Activated T-cell treated with anti-CD3 and anti-CD28 coated beads for 4 hours (primary cell): Measurements from ENCODE around the gene EFCAB5.
"Not testable (repeated sequence)": the region's sequence is repeated elsewhere in the genome, so short reads cannot be mapped to it uniquely, and the experiment has no call there.

ENCODE experiments used
- DNase-seq: peaks from one replicate; pipeline ENCODE4 v3.0.0-alpha.2; 2020

EFCAB5 gene

GRCh38 chr17:29936724-29937123 lies 4.7 kb upstream of the EFCAB5 start:
- DNase-seq, result no peak

- no peak for DNase-seq
Observed at GRCh38 chr17:29945281-29945680, 3.8 kb downstream of the EFCAB5 start.

- DNase-seq, result no peak
Observed at GRCh38 chr17:29948448-29949215, 7.2 kb downstream of the EFCAB5 start.

GRCh38 chr17:29949696-29950095 lies 8.3 kb downstream of the EFCAB5 start:
- DNase-seq, result no peak

DNA sequence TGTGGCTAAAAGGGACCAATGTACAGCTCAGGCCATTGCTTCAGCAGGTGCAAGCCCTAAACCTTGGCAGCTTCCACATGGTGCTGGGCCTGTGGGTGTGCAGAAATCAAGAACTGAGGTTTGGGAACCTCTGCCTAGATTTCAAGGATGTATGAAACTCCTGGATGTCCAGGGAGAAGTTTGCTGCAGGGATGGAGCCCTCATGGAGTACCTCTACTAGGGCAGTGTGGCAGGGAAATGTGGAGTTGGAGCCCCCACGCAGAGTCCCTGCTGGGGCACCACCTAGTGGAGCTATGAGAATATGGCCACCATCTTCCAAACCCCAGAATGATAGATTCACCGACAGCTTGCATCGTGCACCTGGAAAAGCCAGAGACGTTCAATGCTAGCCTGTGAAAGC lies 13.0 kb downstream of the EFCAB5 start:
- DNase-seq, result no peak

DNA sequence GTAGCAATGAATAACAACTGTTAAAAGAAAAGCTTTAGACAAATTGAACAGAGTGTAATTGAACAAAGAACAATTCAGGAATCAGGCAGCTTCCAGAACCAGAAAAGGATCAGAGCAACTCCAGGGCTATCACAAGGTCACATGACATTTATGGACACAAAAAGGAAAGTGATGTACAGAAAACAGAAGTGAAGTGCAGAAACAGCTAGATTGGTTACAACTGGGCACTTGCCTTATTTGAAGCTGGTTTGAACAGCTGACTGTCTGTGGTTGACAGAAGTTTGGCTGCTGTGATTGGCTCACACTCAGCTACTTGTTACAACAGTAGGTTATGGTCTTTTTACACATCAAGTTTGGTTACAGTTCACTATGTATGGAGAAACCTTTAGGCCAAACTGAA lies 14.8 kb downstream of the EFCAB5 start:
- no peak for DNase-seq

- DNase-seq, result not testable (repeated sequence)
Observed at GRCh38 chr17:29957488-29957887, 16.1 kb downstream of the EFCAB5 start.

GRCh38 chr17:29958947-29959657 lies 17.7 kb downstream of the EFCAB5 start:
- DNase-seq, result no peak

DNA sequence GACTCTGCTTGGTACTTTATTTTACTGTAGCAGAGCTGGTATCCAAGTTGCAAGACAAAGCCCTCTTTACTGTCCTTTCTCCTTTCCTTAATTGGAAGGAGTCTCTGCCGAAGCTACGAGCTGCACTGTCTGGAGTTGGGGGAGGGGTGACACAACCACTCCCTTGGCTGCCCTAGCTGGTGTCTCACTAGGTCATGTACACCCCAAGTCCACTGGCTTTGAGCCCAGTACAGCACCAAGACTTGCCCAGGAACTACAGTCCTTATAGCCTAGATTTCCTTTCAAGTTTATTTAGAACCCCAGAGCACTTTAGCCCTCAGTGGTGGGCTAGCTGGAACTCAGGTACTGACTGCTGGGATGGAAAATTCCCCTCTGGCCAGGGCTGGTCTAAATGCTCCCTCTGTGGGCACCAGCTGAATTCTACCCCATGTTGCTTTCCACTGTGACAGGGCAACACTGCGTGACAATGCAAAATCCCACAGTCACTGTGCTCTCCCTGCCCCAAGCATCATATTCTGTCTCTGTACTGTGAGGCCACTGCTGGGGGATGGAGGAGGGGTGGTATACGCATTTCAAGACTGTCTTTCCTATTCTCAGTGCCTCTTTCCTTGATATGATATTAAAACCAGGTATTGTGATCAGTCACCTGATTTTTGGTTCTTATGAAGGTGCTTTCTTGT lies 18.4 kb downstream of the EFCAB5 start:
- no peak for DNase-seq

GRCh38 chr17:29962656-29963055 lies 21.2 kb downstream of the EFCAB5 start:
- DNase-seq, result no peak

DNA sequence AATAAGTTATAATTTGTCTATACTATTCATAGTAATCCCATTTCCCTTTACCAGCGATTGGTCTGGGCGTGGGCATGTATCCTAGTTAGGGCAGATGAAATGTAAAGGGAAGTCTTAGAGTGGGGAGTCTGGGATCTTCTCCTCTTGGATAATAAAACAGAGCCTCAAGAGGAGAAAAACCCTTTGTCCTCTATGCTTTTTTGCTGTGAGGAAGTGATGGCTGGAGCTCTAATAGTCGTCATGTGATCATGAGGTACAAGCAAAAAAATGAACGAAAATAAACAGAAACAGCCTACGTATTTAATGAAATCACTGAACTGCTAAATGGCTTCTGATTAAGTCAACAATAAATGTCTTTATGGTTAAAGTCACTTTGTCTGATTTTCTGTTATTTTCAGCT lies 26.8 kb downstream of the EFCAB5 start:
- DNase-seq, result no peak

DNA sequence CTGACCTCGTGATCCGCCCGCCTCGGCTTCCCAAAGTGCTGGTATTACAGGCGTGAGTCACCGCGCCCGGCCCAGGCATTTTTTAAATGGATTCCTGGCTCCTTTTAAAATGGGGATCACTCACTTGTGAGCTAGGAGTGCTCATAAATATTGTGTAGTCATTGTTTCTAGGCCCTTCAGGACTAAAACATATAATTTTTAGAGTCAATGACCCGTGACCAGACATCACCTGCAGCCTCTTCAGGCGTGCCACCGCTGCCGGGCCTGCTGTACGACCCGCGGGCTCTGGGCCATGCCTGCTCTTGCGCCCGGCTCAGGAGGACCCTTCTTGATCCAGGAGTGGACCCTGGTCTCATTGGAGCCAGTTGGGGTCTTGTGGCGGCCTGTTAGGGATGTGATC lies 30.8 kb downstream of the EFCAB5 start:
- no peak for DNase-seq

DNA sequence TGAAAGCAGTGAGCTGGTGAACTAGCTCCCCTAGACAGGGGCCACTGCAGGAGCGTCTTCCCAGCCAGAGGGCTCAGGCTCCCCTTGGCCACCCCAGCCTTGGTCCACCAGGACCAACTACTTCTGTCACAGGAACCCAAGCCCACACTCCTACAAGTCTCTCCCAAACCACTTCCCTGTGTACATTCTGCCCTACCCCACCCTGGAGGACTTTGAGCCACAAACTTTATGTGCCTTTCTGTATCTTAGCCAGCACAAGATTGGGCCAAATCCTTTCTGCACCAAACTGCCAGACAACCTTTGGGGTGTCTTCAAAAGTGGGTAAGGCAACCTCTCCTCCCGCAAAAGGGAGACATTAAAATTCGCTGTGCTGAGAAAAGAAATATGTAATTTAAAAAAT lies 31.6 kb downstream of the EFCAB5 start:
- no peak for DNase-seq

GRCh38 chr17:29977836-29978235 lies 36.4 kb downstream of the EFCAB5 start:
- DNase-seq, result no peak

DNA sequence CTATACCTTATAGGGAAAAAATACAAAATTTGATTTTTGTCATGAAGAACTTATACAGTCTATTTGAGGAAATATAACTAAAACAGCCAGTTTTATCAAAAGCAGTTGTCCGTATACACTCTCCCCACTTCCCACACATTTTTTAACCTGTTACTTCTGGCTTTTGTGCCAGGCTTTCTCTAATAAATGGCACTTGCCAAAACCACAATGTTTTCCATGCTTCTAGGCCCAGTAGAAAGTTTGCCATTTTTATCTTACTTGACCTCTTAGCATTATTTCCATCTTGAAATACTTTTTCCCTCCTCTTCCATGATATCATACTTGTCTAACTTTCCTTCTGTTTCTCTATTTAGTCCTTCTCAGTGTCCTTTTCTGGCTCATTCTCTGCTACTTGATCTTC lies 38.8 kb downstream of the EFCAB5 start:
- no peak for DNase-seq

DNA sequence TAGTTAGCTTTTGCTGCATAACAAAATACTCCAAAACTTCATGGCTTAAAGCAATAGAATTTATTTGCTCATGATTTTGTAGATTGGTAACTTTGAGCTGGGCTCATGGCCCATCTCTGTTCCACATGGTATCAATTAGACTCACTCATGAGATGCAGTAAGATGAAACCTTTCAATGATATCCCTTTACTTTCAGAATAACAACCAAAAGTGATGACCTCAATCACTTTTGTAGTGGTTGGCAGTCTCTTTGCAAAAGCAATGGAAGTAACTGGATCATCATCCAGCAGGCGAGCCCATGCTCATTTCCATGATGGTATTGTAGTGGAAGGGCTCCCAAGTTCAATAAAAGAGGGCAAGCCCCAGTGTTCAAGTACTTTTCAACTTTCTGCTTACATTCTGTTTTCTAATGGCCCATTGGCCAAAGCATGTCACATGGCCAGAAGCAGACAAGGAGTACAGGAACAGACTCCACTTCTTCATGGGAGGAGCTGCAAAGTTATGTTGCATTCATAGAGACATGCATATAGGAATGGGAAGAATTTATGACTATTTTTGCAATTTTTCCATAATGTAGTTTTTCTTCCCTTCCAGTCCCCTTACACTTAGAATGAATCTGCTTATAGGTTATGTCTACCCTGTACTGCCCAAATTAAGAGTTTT lies 41.7 kb downstream of the EFCAB5 start:
- no peak for DNase-seq

DNA sequence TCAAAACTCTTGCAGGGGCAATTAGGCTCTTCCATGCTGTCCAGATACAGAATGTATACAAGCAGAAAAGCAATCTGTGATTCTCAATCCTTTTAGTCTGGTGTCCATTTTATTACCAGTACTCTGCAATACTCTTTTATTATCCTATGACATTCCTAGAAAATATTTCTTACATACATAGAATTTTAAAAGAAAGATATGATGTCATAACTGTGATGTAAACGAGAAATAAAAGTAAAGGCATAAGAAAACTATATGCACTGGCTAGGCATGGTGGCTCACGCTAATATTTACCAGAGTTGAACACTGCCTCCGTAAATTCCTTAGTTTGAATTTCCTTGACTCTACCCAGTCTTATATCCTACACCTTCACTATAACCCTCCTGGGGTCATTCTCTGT lies 55.0 kb downstream of the EFCAB5 start:
- DNase-seq, result no peak

GRCh38 chr17:30000001-30000754 lies 58.7 kb downstream of the EFCAB5 start:
- DNase-seq, result no peak

GRCh38 chr17:30000755-30001257 lies 59.4 kb downstream of the EFCAB5 start:
- DNase-seq, result no peak

DNA sequence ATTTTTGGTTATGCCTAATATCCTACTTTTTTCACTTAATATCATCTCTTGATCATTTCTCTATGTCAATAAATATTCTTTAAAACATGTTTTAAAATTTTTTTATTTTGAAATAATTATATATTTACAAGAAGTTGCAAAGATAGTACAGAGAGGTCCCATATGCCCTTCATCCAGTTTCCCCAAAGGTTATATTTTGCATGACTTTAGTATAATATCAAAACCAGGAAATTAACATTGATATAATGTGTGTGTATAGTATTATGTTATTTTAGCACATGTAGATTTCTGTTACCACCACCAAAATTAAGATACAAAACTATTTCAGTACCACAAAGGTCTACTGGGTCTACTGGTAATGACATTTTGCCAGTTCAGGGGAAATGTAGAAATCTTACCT lies 60.7 kb downstream of the EFCAB5 start:
- no peak for DNase-seq

DNA sequence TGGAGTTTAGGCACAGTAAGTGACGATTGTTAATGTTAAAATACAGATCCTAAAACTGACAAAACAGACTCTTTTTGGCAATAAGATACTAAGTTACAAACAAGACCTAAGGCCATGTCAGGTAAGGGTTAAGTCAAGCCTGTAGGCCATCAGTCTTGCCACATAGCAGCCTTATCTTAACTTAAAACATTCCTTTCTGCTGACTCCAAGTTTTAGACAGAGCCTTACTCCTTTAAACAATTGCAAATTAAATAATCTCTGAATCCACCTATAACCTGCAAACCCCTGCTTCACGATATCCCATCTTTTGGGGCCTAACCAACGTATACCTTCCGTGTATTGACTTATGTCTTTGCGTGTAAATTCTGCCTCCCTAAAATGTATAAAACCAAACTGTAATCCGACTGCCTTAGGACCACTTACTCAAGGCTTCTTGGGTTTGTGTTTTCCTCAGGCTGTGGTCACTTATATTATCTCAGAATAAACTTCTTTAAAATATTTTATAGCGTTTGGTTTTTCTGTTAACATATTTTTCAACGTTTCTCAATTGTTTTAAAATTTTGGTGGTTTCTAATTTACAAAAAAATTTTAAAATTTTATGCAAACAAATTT lies 64.4 kb downstream of the EFCAB5 start:
- DNase-seq, result no peak

DNA sequence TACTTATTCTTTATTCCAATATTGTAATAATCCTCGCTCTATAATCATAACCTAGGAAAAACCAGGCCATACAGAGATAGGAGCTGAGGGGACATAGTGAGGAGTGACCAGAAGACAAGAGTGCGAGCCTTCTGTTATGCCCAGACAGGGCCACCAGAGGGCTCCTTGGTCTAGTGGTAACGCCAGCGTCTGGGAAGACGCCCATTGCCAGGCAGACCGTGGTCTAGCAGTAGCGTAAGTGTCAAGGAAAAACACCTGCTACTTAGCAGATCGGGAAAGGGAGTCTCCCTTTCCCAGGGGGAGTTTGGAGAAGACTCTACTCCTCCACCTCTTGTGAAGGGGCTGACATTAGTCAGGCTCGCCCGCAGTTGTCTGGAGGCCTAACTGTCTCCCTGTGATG lies 70.5 kb downstream of the EFCAB5 start:
- DNase-seq, result not testable (repeated sequence)
